Mucosa of descending colon (tissue), 3 donors: Measurements from ENCODE around the gene MICAL3. TPM values are rescaled to one million over a fixed set of nuclear protein-coding genes. Genes with fewer than 3 reads are reported as not detected.
A peak's percentile ranks its signal among the peaks of the same experiment; 100 is the strongest.

Experiments used
- ATAC-seq: fragments of 200-7000 bp; cut with Tn5 transposase; one replicate; pipeline ENCODE4 v1.9.1; 2020; ENCODE audit warnings: mild to moderate bottlenecking, moderate library complexity
- DNase-seq, 3 donors: peaks; one replicate each; pipeline ENCODE4 v3.0.0-alpha.2; 2020
- H3K36me3 ChIP-seq: fragments of 200-600 bp; one replicate; pipeline ENCODE4 v1.8.0; 2021; ENCODE audit warnings: low read depth, mild to moderate bottlenecking
- H3K4me1 ChIP-seq: fragments of 200-600 bp; one replicate; pipeline ENCODE4 v1.8.0; 2021; ENCODE audit warnings: low read depth, mild to moderate bottlenecking
- H3K4me3 ChIP-seq: fragments of 200-600 bp; one replicate; pipeline ENCODE4 v1.8.0; 2021; ENCODE audit warnings: mild to moderate bottlenecking
- H3K9me3 ChIP-seq: fragments of 200-600 bp; one replicate; pipeline ENCODE4 v1.8.0; 2021; ENCODE audit warnings: mild to moderate bottlenecking
- intact Hi-C, 2 donors: fragments of 100-400 bp; cut with DNase I in 1 of 2; cut with micrococcal nuclease in 1 of 2; formaldehyde crosslinking; loops; one replicate each; pipeline versions ENCODE4 v1.11.0 to v1.11.1; 2022; cut with DNase I, micrococcal nuclease
- total RNA-seq, 3 donors: library from RNA; stranded (reverse); fragmentation: NEBNext Ultra II Directional in 2 of 3; extraction: Animal tissue kit (Norgen Biotek cat#: 25700) in 2 of 3; gene quantifications; one replicate each; pipeline versions ENCODE4 v1.2.1 to v1.2.4, GENCODE V29; 2021 to 2023
- TF ChIP-seq, protein P1 (sequence below): fragments of 200-600 bp; IDR thresholded peaks from one replicate; pipeline ENCODE4 v1.8.0; 2022; ENCODE audit warnings: antibody characterized with exemption, mild to moderate bottlenecking
- donor health status: DM: no; HTN: no; CAD: no; lungs with moderate emphysema.
- donor health status: DM: no; HTN: no; CAD: no.
- donor health status: DM: no; HTN: yes; CAD: no.

Gene MICAL3
- total RNA-seq, 3 donors from 2014 or later: 75.8 to 135 (median 129) TPM

DNA sequence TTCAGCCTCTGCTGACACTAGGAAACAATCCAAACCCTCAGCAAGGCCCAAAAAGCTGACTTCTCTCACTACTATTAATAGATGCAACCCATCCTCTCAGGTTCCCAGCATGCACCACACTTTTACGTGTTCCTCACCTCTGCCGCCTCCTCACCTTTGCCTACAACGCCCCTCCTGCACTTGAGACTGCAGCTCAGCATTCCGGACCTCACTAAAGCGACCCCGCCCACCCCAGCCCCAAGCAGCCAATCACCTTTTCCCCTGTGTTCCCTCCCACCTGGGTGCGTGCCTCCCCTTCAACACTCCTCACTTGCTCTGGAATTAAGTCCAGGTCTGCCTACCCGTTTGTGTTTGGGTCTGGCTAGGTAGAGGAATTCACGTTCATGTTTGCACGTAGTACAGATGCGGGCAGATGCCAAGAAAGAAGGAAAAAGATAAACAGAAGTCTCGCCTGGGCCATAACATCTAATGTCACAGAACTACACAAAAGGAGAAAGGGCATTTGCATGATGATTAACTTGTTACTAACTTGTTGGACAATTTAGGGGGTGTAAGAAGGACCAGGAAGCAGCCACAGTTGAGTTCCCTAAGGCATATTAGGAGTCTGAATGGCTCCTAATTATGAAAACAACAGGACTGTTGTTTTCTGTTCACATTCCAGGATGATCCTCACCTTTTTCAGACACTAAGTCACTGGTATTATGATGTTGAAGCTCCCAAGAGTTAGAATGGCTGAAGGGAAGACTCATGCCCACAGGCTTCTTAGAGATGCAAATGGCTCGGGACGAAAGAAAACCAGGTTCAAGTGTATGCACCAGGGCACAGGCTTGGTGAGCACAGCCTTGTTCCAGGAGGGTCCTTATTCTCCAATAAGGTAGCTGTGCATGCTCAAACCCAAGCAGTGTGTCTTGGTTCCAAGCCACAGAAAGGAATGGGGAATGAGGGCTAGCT lies 102.2 kb downstream of the MICAL3 start:
- TF ChIP-seq, protein P1, sequence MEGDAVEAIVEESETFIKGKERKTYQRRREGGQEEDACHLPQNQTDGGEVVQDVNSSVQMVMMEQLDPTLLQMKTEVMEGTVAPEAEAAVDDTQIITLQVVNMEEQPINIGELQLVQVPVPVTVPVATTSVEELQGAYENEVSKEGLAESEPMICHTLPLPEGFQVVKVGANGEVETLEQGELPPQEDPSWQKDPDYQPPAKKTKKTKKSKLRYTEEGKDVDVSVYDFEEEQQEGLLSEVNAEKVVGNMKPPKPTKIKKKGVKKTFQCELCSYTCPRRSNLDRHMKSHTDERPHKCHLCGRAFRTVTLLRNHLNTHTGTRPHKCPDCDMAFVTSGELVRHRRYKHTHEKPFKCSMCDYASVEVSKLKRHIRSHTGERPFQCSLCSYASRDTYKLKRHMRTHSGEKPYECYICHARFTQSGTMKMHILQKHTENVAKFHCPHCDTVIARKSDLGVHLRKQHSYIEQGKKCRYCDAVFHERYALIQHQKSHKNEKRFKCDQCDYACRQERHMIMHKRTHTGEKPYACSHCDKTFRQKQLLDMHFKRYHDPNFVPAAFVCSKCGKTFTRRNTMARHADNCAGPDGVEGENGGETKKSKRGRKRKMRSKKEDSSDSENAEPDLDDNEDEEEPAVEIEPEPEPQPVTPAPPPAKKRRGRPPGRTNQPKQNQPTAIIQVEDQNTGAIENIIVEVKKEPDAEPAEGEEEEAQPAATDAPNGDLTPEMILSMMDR: no peak
- H3K9me3 ChIP-seq: no peaks in the 10 kb centered on the region
- intact Hi-C loops: no loop called here
- DNase-seq (peak in 2 of 3 donors; percentile 37 to 52), ATAC-seq (peak; percentile 39)
- no peaks in the 10 kb centered on the region for H3K36me3 ChIP-seq
- peaks cover 51% of the 10 kb centered on the region for H3K4me1 ChIP-seq
- no peak overlapping the region for H3K4me3 ChIP-seq

DNA sequence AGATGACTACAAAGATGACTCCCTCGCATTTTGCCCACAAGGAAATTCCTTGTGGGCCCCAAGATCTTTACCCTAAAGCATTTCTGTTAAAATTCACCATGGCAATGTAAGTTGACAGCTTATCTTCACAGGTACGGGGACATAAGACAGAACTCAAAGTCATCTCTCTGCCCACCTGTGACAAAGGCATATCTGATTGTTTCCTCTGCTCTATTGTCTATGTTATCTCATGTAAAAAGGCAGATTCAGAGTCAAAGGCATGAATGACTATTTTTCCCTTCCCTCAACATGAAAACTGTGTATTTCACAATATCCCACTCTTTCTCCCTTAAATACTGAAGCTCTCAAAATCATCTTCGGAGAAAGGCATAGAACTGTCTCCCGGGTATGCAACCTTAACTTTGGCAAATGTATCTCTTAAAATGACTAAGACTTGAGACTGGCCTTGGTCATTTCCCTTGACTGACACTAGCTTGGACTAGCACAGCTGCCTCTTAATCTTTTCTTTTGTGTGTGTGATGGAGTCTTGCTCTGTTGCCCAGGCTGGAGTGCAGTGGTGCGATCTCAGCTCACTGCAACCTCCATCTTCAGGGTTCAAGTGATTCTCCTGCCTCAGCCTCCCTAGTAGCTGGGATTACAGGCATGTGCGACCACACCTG lies 103.2 kb downstream of the MICAL3 start:
- no peak for DNase-seq
- no peak for ATAC-seq
- TF ChIP-seq, protein P1: no peak
- H3K4me3 ChIP-seq: no peak overlapping the region
- H3K9me3 ChIP-seq: no peaks in the 10 kb centered on the region
- H3K36me3 ChIP-seq: no peaks in the 10 kb centered on the region
- intact Hi-C loops: no loop called here
- peaks cover 51% of the 10 kb centered on the region for H3K4me1 ChIP-seq

DNA sequence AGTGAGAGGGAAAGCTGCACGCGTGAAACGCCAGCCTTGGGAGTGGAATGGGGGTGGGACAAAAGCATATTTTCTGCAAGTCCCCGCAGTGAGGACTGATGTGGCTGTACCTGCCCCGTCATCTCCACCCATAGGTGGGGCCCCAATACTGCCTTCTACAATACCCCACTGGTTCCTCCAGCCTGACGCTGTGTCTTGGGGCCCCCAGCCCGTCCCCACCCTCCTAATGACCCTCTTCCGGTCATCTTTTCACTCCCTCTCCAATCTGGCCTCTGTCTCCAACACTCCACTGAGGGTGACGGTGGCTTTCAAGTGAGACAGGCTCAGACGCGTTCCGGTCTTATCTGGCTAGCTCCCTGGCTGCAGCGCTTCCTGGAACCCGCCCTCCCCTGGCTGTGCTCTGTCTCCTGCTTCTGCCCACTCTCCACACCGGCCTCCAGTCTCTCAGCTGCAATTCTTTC lies 104.2 kb downstream of the MICAL3 start:
- DNase-seq: peak; percentile 78 to 80 (median 78)
- no peaks in the 10 kb centered on the region for H3K36me3 ChIP-seq
- no peak overlapping the region for H3K4me3 ChIP-seq
- TF ChIP-seq, protein P1: no peak
- intact Hi-C loops: no loop called here
- H3K4me1 ChIP-seq: peaks cover 47% of the 10 kb centered on the region
- ATAC-seq: peak; percentile 88
- H3K9me3 ChIP-seq: no peaks in the 10 kb centered on the region

DNA sequence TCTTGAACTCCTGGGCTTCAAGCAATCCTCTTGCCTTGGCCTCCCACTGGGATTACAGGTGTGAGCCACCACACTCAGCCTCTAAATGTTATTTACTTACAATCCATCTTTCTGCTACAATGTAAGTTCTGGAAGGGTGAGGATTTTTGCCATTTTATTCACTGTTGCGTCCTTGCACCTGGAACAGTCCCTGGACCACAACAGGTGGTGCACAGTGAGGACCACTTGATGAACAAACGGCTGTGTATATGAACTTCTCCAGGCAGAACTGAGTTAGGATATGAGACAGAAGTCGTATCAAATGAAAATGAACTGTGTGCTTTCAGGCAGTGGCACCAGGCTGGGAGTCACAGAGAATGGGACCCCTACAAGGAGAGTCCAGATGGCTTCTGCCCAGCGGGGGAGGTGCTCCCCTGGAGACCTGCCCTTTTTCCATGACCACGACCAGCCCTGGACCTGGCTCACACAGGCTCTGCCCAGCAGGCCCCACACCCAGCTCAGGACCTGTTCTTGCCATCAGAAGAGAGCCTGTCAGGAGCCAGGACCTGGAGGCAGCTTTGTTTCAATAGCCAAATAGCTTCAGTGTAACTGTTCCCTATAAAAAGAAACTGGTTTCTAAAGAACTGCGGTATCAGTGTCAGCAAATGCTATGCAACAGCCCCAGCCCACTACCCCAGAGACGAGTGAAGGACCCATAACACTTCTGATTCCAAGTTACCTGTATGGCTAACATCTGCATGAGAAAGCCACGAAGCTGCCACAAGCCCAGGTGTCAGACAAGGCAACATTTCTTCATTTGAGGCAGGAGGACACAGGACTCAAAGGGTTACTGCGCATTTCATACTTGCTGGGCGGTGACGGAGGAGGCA lies 104.9 kb downstream of the MICAL3 start:
- intact Hi-C loops: no loop called here
- H3K4me1 ChIP-seq: peaks cover 45% of the 10 kb centered on the region

More for the DNA sequence above, 104.9 kb downstream of the MICAL3 start:
- no peaks in the 10 kb centered on the region for H3K36me3 ChIP-seq
- ATAC-seq (peak; percentile 9), DNase-seq (peak in 1 of 3 donors; percentile 21)
- H3K4me3 ChIP-seq: no peak overlapping the region
- no peaks in the 10 kb centered on the region for H3K9me3 ChIP-seq
- TF ChIP-seq, protein P1: no peak
